ENCODE measurements around the gene TRPV3. TPM values are rescaled to one million over a fixed set of nuclear protein-coding genes. Genes with fewer than 3 reads are reported as not detected.

Gene TRPV3
- total RNA-seq, 2 donors from 2014 or later = 0.43 to 1.5 TPM

Other genes starting within 250 kb of the TRPV3 start
- not detected for gene OR3A2, start 171.5 kb downstream of the TRPV3 start, total RNA-seq
- gene OR1E1, start 159.4 kb downstream of the TRPV3 start, total RNA-seq = not detected
- gene OR3A3, start 146.4 kb downstream of the TRPV3 start, total RNA-seq = not detected
- not detected for gene OR1E2, start 124.0 kb downstream of the TRPV3 start, total RNA-seq
- not detected for gene SPATA22, start 86.0 kb downstream of the TRPV3 start, total RNA-seq
- gene ASPA, start 81.8 kb downstream of the TRPV3 start, total RNA-seq = 1 to 10 TPM; 1.0 to 3.1 TPM
- gene TRPV1, start 51.6 kb upstream of the TRPV3 start, total RNA-seq = 1 to 10 TPM; 6.3 to 8.6 TPM
- gene SHPK, start 78.4 kb upstream of the TRPV3 start, total RNA-seq = 10 to 100 TPM; 19.1 to 19.6 TPM
- gene CTNS, start 78.9 kb upstream of the TRPV3 start, total RNA-seq = 1 to 10 TPM; 7.7 to 8.0 TPM
- 100 to 1,000 TPM; 231 to 293 TPM for gene TAX1BP3, start 110.8 kb upstream of the TRPV3 start, total RNA-seq
- gene EMC6, start 111.0 kb upstream of the TRPV3 start, total RNA-seq = 10 to 100 TPM; 29.7 to 36.0 TPM
- gene P2RX5, start 138.3 kb upstream of the TRPV3 start, total RNA-seq = 1 to 10 TPM; 1.6 to 2.6 TPM
- gene HASPIN, start 166.1 kb upstream of the TRPV3 start, total RNA-seq = 1 to 10 TPM; 1.1 to 2.6 TPM
- gene ITGAE, start 243.4 kb upstream of the TRPV3 start, total RNA-seq = 10 to 100 TPM; 15.6 to 16.2 TPM

Measured in left colon (tissue), 2 donors.